IPS-18a (cell line): ENCODE results near the gene WDR35.

Source experiments
- H3K27ac ChIP-seq: one replicate; pipeline ENCODE4 v1.5.1; 2013; ENCODE audit warnings: low read length
- H3K27me3 ChIP-seq: one replicate; pipeline ENCODE4 v1.6.1; 2013; ENCODE audit warnings: mild to moderate bottlenecking, low read length; ENCODE audit not compliant: control insufficient read depth, insufficient read depth
- H3K36me3 ChIP-seq: one replicate; pipeline ENCODE4 v1.6.1; 2013; ENCODE audit warnings: low read depth, low read length; ENCODE audit not compliant: control insufficient read depth
- H3K4me1 ChIP-seq: one replicate; pipeline ENCODE4 v1.6.1; 2013; ENCODE audit warnings: low read depth, low read length; ENCODE audit not compliant: control insufficient read depth
- H3K4me3 ChIP-seq: one replicate; pipeline ENCODE4 v1.5.1; 2013; ENCODE audit warnings: low read length
- H3K9ac ChIP-seq: one replicate; pipeline ENCODE4 v1.6.1; 2013; ENCODE audit warnings: mild to moderate bottlenecking, low read length, moderate library complexity
- H3K9me3 ChIP-seq: one replicate; pipeline ENCODE4 v1.6.1; 2013; ENCODE audit warnings: low read depth, low read length; ENCODE audit not compliant: control insufficient read depth

WDR35 gene

GRCh38 chr2:19861813-19862212 is 128.1 kb downstream of the WDR35 start:
- no peak overlapping the region for H3K9ac ChIP-seq
- no peaks in the 10 kb centered on the region for H3K9me3 ChIP-seq
- no peak overlapping the region for H3K4me3 ChIP-seq
- H3K27me3 ChIP-seq: peaks cover 2% of the 10 kb centered on the region
- H3K27ac ChIP-seq: no peak overlapping the region
- H3K36me3 ChIP-seq: no peaks in the 10 kb centered on the region
- H3K4me1 ChIP-seq: no peaks in the 10 kb centered on the region
